Effector CD8-positive, alpha-beta T cell (primary cell): ENCODE results near the gene CC2D2A.
"Not testable (repeated sequence)": the region's sequence is repeated elsewhere in the genome, so short reads cannot be mapped to it uniquely, and the experiment has no call there.

ENCODE experiments used
- DNase-seq: peaks from one replicate; lab custom pipeline; 2025; lab: John Stamatoyannopoulos, UW

The CC2D2A gene

DNA sequence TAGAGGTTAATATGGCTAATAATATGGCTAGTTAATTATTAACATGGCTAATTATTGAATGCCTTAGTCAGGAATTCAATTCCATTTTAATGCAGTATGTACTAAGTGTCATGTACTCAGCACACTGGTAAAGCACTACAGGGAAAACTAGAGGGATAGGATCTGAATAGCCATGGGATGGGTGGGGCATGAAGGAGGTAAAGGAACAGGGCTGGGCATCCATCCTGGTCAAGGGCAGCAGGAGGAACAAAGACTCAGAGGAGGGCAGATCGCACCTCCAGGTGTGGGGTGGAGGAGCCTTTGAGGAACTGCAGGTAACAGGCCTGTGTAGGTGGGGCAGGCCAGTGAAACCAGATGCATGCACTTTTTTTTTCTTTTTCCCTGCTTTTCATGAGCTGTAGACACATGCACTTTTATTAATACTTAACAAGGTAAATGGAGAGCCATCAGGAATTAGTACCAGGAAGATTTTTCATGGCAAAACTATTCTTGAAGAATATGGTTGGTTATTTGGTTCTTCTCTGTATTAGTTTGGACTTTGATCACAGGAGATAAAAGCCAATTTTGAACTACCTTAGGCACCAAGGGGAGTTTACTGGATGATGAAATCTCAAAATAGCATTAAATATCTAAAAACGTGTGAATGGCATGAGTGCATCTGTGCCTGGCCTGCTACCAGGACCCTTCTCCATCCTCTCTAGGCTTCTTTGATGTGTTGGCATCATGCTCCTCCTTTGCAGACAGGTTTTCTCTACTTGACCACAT, 88.3 kb downstream of the CC2D2A start:
- DNase-seq = no peak

DNA sequence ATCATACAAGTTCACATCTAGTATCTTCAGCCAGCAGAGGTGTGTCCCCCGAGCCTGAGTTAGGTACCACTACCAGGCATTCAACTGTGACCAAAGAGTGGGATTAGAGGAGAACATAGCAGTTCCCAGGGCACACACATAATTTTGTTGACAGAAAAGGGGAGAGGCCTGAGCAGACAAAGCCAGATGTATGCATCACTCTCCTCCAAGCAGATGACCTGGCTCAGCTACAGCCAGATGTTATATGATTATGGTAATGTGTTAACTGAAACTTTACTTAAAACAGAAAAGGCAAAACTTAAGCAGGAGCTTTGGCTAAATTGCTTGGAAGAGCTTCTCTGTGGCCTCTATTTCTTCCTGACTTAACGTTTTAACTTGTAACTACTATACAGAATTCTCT, 88.9 kb downstream of the CC2D2A start:
- DNase-seq = no peak

DNA sequence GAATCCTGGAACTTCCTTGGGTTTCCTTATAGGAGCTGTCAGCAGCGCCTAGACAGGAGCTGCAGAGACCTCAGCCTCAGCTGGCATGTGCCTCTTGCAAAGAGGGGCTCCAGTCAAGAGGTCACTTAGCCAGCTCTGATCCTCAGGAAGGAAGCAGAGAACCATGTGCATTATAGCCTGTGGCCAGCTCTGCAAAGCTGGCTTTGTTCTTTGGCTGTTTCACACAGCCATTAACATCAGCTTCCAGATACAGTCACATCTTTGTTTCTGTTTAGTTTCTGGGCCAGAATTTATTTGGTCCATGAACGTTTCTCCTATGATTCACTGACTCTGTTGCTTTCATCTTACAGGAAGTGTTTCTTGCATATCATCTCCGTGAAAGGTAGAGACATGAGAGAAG, 92.4 kb downstream of the CC2D2A start:
- DNase-seq = no peak

DNA sequence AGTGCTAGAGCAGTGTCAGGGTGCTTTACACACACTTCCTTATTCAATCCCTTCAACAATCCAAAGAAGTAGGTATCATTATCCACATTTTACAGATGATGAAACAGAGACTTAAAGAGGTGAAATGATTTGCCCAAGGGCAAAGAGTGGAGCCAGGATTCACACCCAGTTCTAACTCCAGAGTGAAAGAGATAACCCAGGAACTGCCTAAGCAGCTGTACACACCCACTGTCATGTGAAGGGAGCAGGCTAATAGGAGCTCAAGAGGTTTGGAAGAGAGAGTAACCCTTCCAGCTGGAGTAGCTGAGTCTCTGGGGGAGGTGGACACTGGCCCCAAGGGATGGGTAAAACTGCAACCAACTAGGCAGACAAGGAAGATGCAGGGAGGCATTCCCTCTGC, 92.9 kb downstream of the CC2D2A start:
- DNase-seq = no peak

DNA sequence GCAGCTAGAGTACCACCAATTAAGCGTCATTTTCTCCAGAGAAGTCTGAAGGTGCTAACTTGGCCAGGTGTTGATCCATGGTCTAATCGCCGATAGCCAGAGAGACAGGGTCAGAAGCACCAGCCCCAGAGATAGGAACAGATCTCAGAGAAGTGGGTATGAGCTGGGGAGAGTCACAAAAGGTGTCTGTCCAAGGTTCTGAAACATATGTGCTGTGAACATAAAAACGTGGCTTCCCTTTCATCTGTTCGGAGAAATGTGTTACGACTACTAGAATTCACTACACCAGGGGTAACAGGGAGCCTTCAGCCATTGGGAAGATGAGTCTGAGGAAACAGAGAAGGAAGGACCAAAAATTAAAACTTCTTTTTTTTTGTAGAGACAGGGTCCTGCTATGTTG, 94.2 kb downstream of the CC2D2A start:
- DNase-seq = no peak

DNA sequence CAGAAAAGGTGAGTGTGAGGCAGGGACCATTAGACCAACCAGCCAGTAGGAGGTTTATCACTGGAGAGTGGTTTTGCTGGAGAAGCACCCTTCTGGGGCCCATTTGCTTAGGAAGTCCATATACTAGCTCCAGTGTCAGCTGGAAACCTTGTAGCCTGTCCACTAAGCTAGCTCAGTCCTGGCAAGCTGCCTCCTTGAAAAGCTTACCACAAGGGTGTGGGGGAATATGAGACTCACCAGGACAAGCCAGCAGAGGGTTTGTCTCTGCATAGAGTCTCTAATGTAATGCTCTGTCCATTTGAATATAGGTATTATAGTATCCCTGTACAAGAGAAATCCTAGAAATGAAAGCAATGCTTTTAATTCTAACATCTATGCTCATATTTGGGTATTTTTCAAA, 99.1 kb downstream of the CC2D2A start:
- no peak for DNase-seq

DNA sequence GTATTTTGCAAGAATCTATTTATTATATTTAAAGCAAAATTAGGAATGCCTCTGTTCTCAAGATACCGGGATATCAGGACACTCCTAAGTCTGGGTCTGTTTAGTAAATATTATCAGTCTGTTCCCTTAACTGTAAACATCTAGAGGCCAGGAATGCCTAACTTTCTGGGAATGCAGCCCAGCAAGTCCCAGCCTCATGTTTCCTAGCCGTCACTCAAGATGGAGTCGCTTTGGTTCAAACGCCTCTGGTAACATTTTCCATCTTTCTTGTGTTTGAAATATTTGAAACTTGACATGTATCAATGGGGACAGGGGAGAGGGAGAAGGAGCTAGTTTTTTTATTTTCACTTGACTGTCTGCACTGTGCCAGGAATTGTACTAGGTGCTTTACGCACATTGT, 100.1 kb downstream of the CC2D2A start:
- no peak for DNase-seq

DNA sequence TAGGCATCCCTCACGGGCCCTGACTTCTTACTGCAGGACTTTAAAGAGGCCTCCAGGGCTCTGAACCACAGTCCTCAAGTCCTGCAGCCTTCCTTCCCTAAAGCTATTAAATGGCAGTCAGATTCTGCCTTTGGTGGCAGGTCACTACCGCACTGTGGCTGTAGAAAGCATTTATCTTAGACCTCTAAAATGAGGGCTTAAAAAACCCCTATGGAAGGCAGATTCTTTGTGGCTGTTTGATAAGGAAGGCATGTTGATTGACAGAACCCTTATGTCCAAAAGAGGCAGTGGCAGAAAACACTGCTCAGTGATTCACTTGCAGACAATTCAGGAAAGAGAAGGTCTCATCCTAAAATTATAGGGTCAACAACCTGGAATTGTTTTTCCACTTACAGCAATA, 106.3 kb downstream of the CC2D2A start:
- DNase-seq = no peak

DNA sequence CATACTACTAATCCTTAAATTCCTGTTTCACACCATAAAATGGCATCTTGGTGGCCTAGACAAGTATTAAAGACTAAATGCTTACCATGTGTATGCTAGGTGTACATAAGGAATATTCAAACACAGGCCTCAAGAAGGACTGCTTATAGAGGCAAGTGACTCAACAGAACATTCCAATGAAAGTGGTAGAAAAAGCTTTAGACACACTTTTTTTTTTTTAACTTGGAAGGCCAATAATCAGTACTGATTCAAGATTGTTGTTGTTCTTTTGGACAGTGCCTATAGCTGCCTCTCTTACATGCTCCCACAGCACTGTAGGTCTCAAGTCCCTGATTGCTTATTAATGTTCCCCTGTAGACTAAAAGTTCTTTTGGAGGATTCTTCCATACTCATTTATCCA, 107.8 kb downstream of the CC2D2A start:
- no peak for DNase-seq

DNA sequence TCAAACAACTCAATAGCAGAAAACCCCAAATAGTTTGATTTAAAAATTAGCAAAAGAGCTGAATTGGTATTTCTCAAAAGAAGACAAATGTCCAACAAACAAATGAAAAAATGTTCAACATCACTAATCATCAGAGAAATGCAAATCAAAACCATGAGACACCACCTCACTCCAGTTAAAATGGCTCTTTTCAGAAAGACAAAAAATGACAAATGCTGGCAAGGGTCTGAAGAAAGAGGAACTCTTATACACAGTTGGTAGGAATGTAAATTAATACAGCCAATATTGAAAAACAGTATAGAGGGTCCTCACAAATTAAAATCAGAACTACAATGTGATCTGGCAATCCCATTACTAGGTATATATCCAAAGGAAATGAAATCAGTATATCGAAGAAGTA, 115.1 kb downstream of the CC2D2A start:
- DNase-seq = no peak

DNA sequence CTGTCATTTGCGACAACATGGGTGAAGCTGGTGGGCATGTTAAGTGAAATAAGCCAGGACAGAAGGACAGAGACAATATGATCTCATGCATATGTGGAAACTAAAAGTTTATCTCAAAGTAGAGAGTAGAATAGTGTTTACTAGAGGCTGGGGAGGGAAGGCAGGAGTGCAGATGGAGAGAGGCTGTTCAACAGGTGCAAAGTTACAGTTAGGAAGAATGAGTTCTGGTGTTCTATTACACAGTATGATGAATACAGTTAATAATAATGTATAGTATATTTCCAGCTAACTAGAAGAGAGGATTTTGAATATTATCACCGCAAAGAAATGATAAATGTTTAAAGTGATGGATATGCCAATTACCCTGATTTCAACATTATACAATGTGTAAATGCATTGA, 115.6 kb downstream of the CC2D2A start:
- DNase-seq = no peak

DNA sequence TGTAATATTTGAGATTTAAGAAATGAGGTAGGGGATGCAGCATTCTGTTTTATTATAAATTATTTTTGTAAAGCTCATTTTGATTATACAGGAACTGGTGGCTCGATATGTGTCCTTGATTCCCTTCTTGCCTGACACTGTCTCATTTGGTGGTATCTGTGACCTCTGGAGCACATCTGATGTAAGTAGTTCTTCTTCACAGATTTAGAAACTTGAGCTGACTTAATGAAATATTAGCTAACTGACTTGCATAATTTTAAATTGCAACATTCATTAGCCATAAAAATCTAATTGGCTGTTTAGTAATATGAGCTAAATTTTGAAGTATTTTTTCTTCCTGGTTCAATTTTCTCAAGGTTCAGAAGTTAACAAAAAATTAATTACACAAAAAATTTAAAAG, 116.4 kb downstream of the CC2D2A start:
- no peak for DNase-seq

DNA sequence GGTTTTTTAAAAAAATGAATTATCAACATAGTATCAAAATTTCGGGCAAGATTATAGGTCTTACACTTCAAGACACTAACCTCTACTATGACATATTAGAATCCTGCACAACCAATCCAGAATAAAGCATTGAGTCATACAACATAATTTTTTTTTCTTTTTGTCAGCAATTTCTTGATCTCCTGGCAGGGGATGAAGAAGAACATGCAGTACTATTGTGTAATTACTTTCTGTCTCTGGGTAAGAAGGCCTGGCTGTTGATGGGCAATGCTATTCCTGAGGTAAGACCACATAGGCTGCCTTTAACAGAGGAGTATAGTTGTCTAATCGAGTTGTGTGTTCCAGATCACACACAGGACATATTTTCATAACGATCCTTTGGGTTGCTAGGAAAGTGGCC, 118.0 kb downstream of the CC2D2A start:
- DNase-seq = no peak

DNA sequence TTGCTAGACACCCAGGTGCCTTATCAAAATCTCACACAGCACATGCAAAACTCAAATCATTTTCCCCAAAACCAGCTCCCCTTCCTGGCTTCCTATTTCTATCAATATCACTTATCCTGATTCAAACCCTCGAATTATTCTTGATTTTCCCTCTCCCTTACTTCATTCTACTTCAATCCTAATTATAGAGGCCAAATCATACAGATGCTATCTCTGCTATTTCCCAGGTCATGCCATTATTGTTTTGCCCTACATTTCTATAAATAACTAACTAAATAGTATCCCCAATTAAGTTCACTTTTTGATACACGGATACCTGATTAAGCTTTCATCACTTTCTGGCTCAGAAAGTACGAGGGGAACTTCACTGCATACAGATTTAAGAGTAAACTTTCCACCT, 123.1 kb downstream of the CC2D2A start:
- DNase-seq = no peak

DNA sequence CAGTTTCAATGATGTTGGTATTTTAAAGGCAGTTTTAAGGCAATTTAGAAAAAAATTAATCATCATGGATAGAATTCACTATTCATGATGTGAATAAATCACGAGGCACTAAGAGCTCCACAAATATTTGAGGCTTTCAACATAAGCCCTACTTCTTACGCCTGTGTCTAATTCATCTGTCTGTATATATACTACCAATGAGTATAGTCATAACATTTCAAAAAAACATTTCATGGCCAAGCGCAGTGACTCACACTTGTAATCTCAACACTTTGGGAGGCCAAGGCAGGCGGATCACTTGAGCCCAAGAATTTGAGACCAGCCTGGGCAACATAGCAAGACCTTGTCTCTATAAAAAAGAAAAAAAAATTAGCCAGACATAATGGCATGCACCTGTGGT, 129.0 kb downstream of the CC2D2A start:
- no peak for DNase-seq

DNA sequence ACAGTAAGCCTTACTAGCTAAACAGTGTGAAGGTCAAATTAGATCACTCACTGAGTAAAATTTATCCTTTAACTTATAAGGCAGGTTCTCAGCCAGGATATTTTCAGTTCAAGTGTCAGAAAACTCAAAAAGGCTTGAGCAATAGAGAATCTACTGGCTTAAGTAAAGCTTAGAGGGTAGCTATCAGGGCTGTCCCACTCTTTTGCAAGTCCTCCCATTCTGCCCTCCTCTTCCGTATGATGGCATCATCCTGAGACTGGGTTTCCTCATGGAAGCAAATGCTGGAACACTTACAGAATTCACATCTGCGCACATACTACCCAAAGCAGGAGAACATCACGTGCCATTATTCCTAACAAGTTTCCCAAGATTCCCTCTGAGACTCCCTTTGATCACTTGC, 130.5 kb downstream of the CC2D2A start:
- no peak for DNase-seq

DNA sequence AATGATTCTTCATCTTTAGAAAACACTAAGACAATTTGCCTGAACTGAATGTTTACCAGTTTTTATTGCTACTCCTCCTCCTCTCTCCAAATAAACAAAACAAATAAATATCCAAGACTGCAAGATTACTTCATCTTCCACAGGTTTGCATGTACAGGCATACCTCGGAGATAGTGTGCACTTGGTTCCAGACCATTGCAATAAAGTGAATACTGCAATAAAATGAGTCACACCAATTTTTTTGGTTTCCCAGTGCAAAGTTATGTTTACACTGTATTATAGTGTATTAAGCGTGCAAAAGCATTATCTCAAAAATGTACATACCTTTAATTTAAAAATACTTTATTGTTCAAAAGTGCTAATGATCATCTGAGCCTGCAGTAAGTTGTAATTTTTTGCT, 132.2 kb downstream of the CC2D2A start:
- no peak for DNase-seq

DNA sequence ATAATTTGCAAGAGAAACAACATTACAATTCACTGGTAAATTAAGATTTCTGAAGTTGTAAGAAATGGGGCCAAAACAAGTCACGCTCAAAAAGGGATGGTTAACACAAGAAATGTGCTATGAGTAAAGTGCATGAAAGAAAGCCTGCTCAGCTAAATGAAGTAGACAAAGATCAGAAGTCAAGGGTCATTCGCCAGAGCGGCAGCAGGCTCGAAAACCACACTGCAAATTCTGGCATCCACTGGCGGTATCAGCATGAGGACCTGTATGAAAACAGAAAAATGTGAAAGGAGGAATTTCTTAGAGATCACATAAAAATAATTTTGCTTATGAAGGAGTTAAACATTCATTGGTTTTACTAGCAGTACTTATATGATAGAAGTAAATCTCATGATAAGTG, 135.9 kb downstream of the CC2D2A start:
- no peak for DNase-seq

DNA sequence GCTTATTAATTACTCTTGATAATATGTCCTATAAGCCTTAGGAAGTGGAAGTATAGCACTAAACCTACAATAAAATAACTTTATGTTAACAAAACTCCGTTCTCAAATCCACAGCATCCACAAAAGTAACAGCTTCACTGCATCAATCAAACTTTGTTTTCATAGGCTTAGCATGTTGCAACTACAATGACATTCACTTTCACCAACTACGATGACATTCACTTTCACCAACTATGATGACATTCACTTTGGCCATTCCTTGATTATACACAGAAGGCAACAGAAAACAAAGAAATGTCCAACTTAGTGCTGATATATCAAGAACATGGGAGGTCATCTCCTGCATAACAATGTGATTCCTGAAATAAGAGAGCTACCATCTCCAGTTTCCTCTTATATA, 141.2 kb downstream of the CC2D2A start:
- no peak for DNase-seq

DNA sequence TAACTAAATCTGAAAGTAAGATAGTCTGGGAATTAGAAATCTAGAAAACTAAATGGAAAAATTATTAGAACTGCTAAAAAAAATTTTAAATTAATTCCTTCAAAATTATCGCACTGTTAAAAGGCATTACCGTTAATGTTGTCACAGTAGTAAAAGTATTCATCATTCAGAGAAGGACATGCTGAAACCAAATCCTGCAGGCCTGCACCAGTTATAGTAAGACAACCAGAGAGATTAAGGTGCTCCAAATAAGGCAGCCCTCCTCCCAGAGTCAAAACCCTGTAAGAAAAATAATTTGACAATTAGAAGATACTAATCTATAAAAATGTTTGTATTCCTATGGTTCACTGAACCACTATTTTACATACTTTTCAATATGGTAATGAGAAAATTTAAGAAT, 142.5 kb downstream of the CC2D2A start:
- DNase-seq = no peak

DNA sequence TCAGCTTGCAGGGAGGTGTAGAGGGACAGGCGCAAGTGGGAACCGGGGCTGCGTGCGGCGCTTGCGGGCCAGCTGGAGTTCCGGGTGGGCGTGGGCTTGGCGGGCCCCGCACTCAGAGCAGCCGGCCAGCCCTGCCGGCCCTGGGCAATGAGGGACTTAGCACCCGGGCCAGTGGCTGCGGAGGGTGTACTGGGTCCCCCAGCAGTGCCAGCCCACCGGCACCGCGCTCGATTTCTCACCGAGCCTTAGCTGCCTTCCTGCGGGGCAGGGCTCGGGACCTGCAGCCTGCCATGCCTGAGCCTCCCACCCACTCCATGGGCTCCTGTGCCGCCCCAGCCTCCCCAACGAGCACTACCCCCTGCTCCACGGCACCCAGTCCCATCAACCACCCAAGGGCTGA, 145.2 kb downstream of the CC2D2A start:
- not testable (repeated sequence) for DNase-seq

DNA sequence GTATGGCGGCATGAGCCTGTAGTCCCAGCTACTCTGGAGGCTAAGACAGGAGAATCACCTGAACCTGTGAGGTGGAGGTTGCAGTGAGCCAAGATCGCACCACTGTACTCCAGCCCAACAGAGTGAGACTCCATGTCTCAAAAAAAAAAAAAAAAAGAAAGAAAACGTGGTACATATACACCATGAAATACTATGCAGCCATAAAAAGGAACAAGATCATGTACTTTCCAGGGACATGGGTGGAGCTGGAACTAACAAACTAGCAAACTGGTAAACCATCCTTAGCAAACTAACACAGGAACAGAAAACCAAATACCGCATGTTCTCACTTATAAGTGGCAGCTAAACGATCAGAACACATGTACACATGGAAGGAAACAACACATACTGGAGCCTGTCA, 147.7 kb downstream of the CC2D2A start:
- not testable (repeated sequence) for DNase-seq

DNA sequence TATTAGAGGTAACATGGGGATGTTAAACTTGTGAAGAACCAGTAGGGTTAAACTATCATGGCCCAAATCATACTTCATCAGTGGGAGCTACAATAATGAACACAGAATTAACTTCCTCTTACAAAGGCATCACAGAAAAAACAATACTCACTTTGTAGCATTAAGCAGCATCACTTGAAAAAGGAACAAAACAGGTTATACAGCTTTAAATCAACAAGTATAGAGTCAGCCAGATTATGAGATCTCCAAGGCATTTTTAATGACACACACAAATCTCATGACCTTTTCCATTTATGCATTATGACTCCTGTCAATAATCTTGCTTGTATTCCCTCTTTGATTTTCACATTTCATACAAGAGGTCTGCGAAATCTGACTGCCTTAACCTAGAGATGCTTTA, 167.1 kb downstream of the CC2D2A start:
- no peak for DNase-seq

DNA sequence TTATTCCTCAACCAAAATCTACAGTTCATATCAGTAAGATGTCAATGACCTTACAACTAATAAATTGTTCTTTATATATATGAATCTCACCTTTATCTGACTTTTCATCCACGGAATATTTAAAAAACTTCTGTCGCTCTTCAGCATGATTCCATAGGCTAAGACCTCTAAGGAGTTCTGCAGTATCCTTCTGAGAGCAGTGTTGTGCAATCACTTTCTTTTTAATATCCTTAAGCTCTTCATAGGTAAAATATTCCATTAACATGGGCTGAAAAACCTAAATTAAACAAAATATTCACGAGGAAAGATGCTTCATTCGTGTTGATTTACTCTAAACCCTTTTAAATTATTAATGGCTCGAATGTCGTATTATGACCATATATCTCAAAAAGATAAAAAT, 168.7 kb downstream of the CC2D2A start:
- no peak for DNase-seq

DNA sequence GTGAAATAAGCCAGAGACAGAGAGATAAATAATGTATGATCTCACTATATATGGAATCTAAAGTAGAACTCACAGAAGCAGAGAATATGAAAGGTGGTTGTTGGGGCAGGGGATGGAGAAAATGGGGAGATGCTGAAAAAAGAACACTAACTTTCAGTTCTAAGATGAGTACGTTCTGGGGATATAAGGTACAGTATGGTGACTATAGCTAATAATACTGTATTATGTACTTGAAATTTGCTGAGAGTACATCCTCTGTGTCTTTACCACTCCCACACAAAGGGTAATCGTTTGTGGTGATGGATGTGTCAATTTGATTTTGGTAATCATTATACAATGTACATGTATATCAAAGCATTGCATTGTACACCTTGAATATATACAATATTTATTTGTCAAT, 178.9 kb downstream of the CC2D2A start:
- no peak for DNase-seq
